OCI-LY7 (cell line): ENCODE results near the gene MTCH1. TPM values are rescaled to one million over a fixed set of nuclear protein-coding genes. Genes with fewer than 3 reads are reported as not detected.

Source experiments
- BruUV-seq: library from RNA; stranded (reverse); fragments of 400-500 nt; replicated peaks from 2 replicates; lab custom pipeline; 2021; lab: Mats Ljungman, UMichigan
- CTCF ChIA-PET: fragments of 300-600 bp; sonication (Branson Sonifier 250); formaldehyde crosslinking; loops from one replicate; lab custom pipeline; 2022; ENCODE audit warnings: antibody characterized with exemption; ENCODE audit not compliant: unreplicated experiment; lab: Charles Lee
- POLR2A ChIA-PET: fragments of 300-600 bp; sonication (Branson Sonifier 250); formaldehyde crosslinking; loops from one replicate; lab custom pipeline; 2022; ENCODE audit warnings: antibody characterized with exemption; lab: Charles Lee
- DNase-seq: peaks from one replicate; pipeline ENCODE4 v3.0.0-alpha.2; 2015; ENCODE audit warnings: low spot score
- H2AFZ ChIP-seq: fragments of 200-600 bp; sonication (generic), shearing (Covaris generic); 2 replicates; pipeline ENCODE4 v1.6.1; 2014; ENCODE audit warnings: mild to moderate bottlenecking, antibody characterized with exemption, low read length, moderate library complexity
- H3K27ac ChIP-seq: fragments of 200-600 bp; sonication (generic); 2 replicates; pipeline ENCODE4 v1.5.1; 2014; ENCODE audit warnings: mixed run types, low read depth, mild to moderate bottlenecking, moderate library complexity, low read length, inconsistent platforms; ENCODE audit not compliant: poor library complexity, severe bottlenecking
- H3K36me3 ChIP-seq: fragments of 200-600 bp; sonication (generic); 2 replicates; pipeline ENCODE4 v1.6.1; 2014; ENCODE audit warnings: mild to moderate bottlenecking, antibody characterized with exemption, low read length, moderate library complexity, mixed read lengths; ENCODE audit not compliant: insufficient read depth
- H3K4me1 ChIP-seq: fragments of 200-600 bp; sonication (generic); 2 replicates; pipeline ENCODE4 v1.5.1; 2014; ENCODE audit warnings: mild to moderate bottlenecking, low read length; ENCODE audit not compliant: insufficient read depth, poor library complexity, severe bottlenecking
- H3K4me2 ChIP-seq: fragments of 200-600 bp; sonication (generic); 2 replicates; pipeline ENCODE4 v1.6.1; 2014; ENCODE audit warnings: mild to moderate bottlenecking, low read length
- H3K4me3 ChIP-seq: fragments of 200-600 bp; sonication (generic); 2 replicates; pipeline ENCODE4 v1.5.1; 2014; ENCODE audit warnings: mild to moderate bottlenecking, low read depth, low read length; ENCODE audit not compliant: poor library complexity, severe bottlenecking
- H3K79me2 ChIP-seq: fragments of 200-600 bp; sonication (generic); 2 replicates; pipeline ENCODE4 v1.6.1; 2016; ENCODE audit warnings: low read depth, mild to moderate bottlenecking, low read length, moderate library complexity, mixed read lengths; ENCODE audit not compliant: insufficient read depth
- H3K9me2 ChIP-seq: fragments of 200-600 bp; sonication (generic); 2 replicates; pipeline ENCODE4 v1.6.1; 2016; ENCODE audit warnings: mild to moderate bottlenecking, low read length, mixed read lengths; ENCODE audit not compliant: insufficient read depth
- H3K9me3 ChIP-seq: fragments of 200-600 bp; sonication (generic); 2 replicates; pipeline ENCODE4 v1.6.1; 2014; ENCODE audit warnings: mild to moderate bottlenecking, mixed run types, low read length, mixed read lengths
- H4K20me1 ChIP-seq: fragments of 200-600 bp; sonication (generic); 2 replicates; pipeline ENCODE4 v1.6.1; 2014; ENCODE audit warnings: mild to moderate bottlenecking, antibody characterized with exemption, low read length, moderate library complexity, mixed read lengths; ENCODE audit not compliant: insufficient read depth
- EZH2phosphoT487 ChIP-seq: fragments of 200-600 bp; sonication (generic); IDR thresholded peaks from 2 replicates; pipeline ENCODE4 v1.6.1; 2018; ENCODE audit warnings: low read depth, borderline replicate concordance, mild to moderate bottlenecking, mixed run types, antibody characterized with exemption, low read length, moderate library complexity, mixed read lengths
- intact Hi-C: fragments of 100-400 bp; cut with micrococcal nuclease; formaldehyde crosslinking; loops from one replicate; pipeline ENCODE4 v1.10.0; 2022; ENCODE audit not compliant: unreplicated experiment
- total RNA-seq, 2 experiments: library from RNA; depleted of rRNA in 1 of 2; stranded (reverse); fragments of >200 nt in 1 of 2; shearing (Covaris generic) in 1 of 2; gene quantifications; 2 replicates each; pipeline ENCODE4 v1.2.3, GENCODE V29; 2014 to 2022
- TF ChIP-seq, protein P1 (sequence below): fragments of 200-600 bp; sonication (generic); conservative IDR thresholded peaks from 2 replicates; pipeline ENCODE4 v1.5.1; 2014; ENCODE audit warnings: mild to moderate bottlenecking, antibody characterized with exemption, low read length, moderate library complexity, mixed read lengths

Gene MTCH1
- total RNA-seq, 2 experiments from 2014 or later = 72.5 to 93.7 TPM

DNA sequence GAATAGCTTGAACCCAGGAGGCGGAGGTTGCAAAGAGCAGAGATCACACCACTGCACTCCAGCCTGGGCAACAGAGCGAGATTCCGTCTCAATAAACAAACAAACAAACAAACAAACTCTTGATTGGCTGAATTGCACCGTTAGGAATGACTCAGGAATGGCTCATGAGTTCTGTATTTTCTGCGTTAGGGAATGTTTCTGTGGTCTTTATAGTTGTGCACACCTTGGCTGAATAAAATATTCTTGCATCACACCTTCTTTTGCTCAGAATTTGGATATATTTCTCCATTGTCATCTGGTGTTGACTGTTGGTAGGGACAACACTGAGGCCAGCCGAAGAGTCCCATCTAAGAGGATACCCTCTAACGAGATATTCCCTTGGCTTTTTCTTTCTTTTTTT lies 51.1 kb downstream of the MTCH1 start:
- intact Hi-C loops = no loop called here
- no peak overlapping the region for H2AFZ ChIP-seq
- H4K20me1 ChIP-seq = no peaks in the 10 kb centered on the region
- no peaks in the 10 kb centered on the region for H3K9me2 ChIP-seq
- no peak for DNase-seq
- CTCF ChIA-PET = no interaction called here
- POLR2A ChIA-PET = no interaction called here
- H3K4me2 ChIP-seq = no peak overlapping the region
- no peak overlapping the region for H3K27ac ChIP-seq
- no peaks in the 10 kb centered on the region for H3K79me2 ChIP-seq
- H3K4me3 ChIP-seq = no peak overlapping the region
- H3K36me3 ChIP-seq = no peaks in the 10 kb centered on the region
- BruUV-seq = no TSS peak
- H3K9me3 ChIP-seq = no peaks in the 10 kb centered on the region
- no peak for TF ChIP-seq EZH2phosphoT487
- TF ChIP-seq, protein P1, sequence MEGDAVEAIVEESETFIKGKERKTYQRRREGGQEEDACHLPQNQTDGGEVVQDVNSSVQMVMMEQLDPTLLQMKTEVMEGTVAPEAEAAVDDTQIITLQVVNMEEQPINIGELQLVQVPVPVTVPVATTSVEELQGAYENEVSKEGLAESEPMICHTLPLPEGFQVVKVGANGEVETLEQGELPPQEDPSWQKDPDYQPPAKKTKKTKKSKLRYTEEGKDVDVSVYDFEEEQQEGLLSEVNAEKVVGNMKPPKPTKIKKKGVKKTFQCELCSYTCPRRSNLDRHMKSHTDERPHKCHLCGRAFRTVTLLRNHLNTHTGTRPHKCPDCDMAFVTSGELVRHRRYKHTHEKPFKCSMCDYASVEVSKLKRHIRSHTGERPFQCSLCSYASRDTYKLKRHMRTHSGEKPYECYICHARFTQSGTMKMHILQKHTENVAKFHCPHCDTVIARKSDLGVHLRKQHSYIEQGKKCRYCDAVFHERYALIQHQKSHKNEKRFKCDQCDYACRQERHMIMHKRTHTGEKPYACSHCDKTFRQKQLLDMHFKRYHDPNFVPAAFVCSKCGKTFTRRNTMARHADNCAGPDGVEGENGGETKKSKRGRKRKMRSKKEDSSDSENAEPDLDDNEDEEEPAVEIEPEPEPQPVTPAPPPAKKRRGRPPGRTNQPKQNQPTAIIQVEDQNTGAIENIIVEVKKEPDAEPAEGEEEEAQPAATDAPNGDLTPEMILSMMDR = no peak
- H3K4me1 ChIP-seq = no peaks in the 10 kb centered on the region

DNA sequence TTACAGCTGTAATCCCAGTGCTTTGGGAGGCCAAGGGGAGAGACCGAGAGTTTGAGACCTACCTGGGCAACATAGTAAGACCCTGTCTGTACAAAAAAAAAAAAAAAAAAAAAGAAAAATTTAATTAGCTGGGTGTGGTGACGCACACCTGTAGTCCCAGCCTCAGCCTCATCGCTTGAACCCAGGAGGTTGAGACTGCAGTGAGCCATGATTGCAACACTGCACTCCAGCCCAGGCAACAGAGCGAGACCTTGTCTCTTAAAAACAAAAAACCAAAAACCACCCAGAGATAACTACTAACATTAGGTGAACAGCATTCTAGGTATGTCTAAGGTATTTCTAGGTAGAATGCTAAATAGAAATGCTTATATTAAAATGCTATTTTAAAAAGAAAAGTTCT lies 52.5 kb downstream of the MTCH1 start:
- intact Hi-C loops = no loop called here

DNA sequence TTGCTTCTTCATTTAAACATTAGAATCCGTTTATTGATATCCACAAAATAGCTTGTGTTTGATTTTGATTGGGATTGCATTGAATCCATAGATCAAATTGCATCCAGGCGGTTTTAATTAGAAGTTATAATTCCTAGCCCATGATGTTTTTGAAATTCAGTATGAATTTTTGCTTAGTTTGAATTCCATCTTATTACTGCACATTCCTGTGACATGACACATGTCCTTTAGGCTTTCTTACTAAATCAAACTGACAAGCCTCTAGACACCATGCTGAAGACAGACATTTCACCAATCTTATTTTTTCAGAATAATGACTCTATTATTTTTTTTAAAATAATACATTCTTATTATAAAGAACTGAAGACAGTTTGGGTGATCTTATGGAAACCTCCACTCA lies 52.9 kb downstream of the MTCH1 start:
- intact Hi-C loops = no loop called here
- H2AFZ ChIP-seq = no peak overlapping the region
- TF ChIP-seq EZH2phosphoT487 = no peak
- TF ChIP-seq, protein P1 = no peak
- BruUV-seq = no TSS peak
- H3K4me1 ChIP-seq = no peaks in the 10 kb centered on the region
- no peak for DNase-seq
- no peaks in the 10 kb centered on the region for H3K79me2 ChIP-seq
- no peak overlapping the region for H3K4me2 ChIP-seq
- CTCF ChIA-PET = no interaction called here
- no peak overlapping the region for H3K27ac ChIP-seq
- no peaks in the 10 kb centered on the region for H3K36me3 ChIP-seq
- H3K9me2 ChIP-seq = no peaks in the 10 kb centered on the region
- POLR2A ChIA-PET = interaction anchor here (0.7 kb wide), 1 partner anchor 498 kb away, joined by 3 read pairs; no protein-coding TSS in a partner anchor
- no peaks in the 10 kb centered on the region for H3K9me3 ChIP-seq
- H3K4me3 ChIP-seq = no peak overlapping the region
- no peaks in the 10 kb centered on the region for H4K20me1 ChIP-seq

More for the DNA sequence above, 52.5 kb downstream of the MTCH1 start:
- TF ChIP-seq, protein P1 = no peak
- no peak for TF ChIP-seq EZH2phosphoT487
- no peak overlapping the region for H3K27ac ChIP-seq
- no peaks in the 10 kb centered on the region for H3K36me3 ChIP-seq
- ChIA-PET POLR2A (interaction anchor here (0.7 to 1.2 kb wide), 3 partner anchors 30 to 498 kb away, joined by 3 to 4 read pairs (median 3); no protein-coding TSS in a partner anchor), CTCF (no interaction called here)
- H3K4me1 ChIP-seq = no peaks in the 10 kb centered on the region
- no peaks in the 10 kb centered on the region for H3K9me3 ChIP-seq
- no peaks in the 10 kb centered on the region for H3K9me2 ChIP-seq
- no peak for DNase-seq
- no peak overlapping the region for H3K4me3 ChIP-seq
- no TSS peak for BruUV-seq
- no peak overlapping the region for H3K4me2 ChIP-seq
- H3K79me2 ChIP-seq = no peaks in the 10 kb centered on the region
- no peak overlapping the region for H2AFZ ChIP-seq
- H4K20me1 ChIP-seq = no peaks in the 10 kb centered on the region
